GM12873 (cell line): Measurements from ENCODE around the gene RAI14.

Source experiments
- CTCF ChIP-seq: IDR thresholded peaks from 2 replicates; pipeline ENCODE4 v1.5.1; 2012; ENCODE audit warnings: low read depth, mild to moderate bottlenecking, moderate library complexity, low read length, control low read depth; ENCODE audit not compliant: insufficient read depth; ENCODE audit errors: missing control alignments

The RAI14 gene

GRCh38 chr5:34687269-34688011, 31.3 kb downstream of the RAI14 start:
- TF ChIP-seq CTCF, result no peak

DNA sequence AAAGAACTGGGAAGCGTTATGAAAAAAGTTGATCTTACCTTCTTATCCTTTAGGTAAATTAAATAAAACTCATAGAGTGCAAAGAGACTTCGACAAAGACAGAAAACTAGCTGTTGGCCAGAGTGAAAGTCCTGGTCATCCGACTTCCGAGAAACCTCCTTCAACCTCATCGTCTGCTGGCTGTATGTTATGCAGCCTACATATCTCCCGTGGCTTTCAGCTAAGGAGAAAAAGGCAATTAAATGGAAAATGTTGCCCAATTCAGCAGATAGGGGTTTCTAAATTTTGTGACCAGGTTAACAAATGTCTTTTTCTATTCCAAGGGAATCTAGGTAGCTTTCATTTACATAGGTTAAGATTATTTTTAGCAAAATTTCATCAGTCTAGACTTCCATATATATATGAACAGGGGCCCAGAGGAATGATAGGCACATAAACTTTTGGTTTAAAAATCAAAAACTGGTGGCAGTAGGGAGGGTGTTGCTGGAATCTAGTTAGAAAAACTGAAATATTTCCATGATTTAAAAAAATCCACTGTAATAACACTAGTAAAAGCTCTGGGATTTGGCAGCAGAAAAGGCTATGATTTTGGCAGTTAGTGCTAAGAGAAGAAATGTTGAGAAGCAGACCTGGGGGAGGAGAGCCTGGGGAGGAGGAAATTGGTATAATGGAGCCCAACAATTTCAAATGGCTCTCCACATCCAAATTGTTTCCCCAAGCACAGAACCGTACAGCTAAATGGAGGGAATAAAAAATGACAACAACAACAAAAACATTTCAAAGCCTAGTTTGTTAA, 32.1 kb downstream of the RAI14 start:
- no peak for TF ChIP-seq CTCF

DNA sequence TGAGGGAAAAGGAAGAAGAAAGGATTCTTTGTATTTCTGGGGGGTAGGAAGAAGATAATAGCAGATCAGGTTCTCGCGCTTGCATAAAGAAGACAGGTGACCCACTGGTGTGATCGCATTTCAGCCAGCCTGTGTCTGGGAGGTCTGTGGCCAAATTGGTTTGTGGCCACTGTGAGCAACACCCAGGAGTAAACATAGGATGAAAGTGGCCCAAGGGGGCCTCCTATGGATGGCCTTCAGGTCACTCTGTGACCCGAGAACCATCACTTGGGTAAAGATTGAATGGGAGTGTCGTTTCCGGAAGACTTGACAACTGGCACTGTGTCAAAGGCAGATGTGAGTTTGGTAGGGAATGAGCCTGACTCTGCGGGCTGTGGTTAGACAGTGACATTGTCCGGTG, 34.2 kb downstream of the RAI14 start:
- TF ChIP-seq CTCF, result no peak

DNA sequence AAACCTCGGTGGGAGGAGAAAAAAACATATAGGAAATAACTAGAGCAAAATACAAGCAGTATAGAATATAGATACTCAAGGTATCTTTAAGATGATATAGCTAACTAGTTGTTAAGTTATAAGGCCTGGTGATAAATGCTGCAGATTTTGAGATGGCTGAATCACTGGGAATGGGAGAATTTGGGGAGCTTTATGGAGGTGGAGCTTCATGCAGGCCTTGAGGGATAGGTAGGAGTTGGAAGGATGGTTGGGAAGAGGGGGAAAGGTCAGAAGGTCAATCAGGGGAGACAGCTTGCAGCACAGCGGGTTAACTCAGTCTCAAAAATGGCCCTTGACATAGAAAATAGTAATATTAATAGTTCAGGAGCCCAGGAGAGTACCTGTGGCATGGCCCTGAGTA, 34.8 kb downstream of the RAI14 start:
- TF ChIP-seq CTCF, result no peak

- no peak for TF ChIP-seq CTCF
Measured at GRCh38 chr5:34691326-34691725, 35.2 kb downstream of the RAI14 start.

GRCh38 chr5:34692786-34693185, 36.7 kb downstream of the RAI14 start:
- TF ChIP-seq CTCF, result no peak

GRCh38 chr5:34694012-34694411, 37.9 kb downstream of the RAI14 start:
- no peak for TF ChIP-seq CTCF
